IPS DF 6.9 (cell line): ENCODE results near the gene CCSER1.
"Not testable (repeated sequence)": the region's sequence is repeated elsewhere in the genome, so short reads cannot be mapped to it uniquely, and the experiment has no call there.

ENCODE experiments used
- DNase-seq: peaks from one replicate; pipeline ENCODE4 v3.0.0-alpha.2; 2013; ENCODE audit warnings: low read depth, low spot score
- H3K27ac ChIP-seq: one replicate; pipeline ENCODE4 v1.5.1; 2013; ENCODE audit warnings: low read length, control low read depth
- H3K27me3 ChIP-seq: 2 replicates; pipeline ENCODE4 v1.6.1; 2013; ENCODE audit warnings: mild to moderate bottlenecking, low read length; ENCODE audit not compliant: control insufficient read depth, insufficient read depth
- H3K36me3 ChIP-seq: 2 replicates; pipeline ENCODE4 v1.6.1; 2013; ENCODE audit warnings: low read length; ENCODE audit not compliant: control insufficient read depth, insufficient read depth
- H3K4me1 ChIP-seq: 2 replicates; pipeline ENCODE4 v1.6.1; 2013; ENCODE audit warnings: low read length; ENCODE audit not compliant: control insufficient read depth, insufficient read depth
- H3K4me3 ChIP-seq: 2 replicates; pipeline ENCODE4 v1.5.1; 2013; ENCODE audit warnings: mild to moderate bottlenecking, low read length
- H3K9me3 ChIP-seq: 2 replicates; pipeline ENCODE4 v1.6.1; 2013; ENCODE audit warnings: low read length, inconsistent platforms; ENCODE audit not compliant: control insufficient read depth, insufficient read depth
- WGBS: extraction: QIAGEN DNeasy Blood & Tissue Kit; methylation state at CpG from one replicate; pipeline ENCODE4 v1.1.7; 2013; ENCODE audit warnings: mixed read lengths, missing lambda C conversion rate; ENCODE audit not compliant: insufficient read length, insufficient coverage; 5-methylcytosine and 5-hydroxymethylcytosine counted together

The CCSER1 gene

DNA sequence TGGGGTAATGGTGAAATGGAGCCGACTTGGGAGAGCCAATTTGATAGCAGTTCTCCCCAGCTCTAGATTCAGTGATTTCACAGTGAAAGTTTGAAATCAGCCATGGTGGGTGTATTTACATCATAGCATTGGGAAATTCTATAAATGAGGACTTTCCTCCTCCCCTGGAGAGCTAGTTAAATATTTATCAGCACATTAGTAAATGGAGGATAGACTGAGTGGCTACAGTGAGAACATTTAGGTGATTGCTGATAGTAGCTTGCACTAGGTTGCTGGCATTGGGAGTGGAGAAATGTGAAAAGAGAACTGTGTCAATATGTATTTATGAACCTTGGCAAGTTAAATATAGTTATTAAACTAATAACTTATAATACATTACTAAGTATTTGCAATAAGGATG, 347.3 kb downstream of the CCSER1 start:
- Histone ChIP-seq H3K9me3 (no peaks in the 10 kb centered on the region), H3K4me3 (no peak overlapping the region), H3K36me3 (no peaks in the 10 kb centered on the region), H3K27ac (no peak overlapping the region), H3K27me3 (no peaks in the 10 kb centered on the region), H3K4me1 (no peaks in the 10 kb centered on the region)
- no CpG with 5 or more reads among the region's 1 CpG for WGBS
- DNase-seq: no peak

DNA sequence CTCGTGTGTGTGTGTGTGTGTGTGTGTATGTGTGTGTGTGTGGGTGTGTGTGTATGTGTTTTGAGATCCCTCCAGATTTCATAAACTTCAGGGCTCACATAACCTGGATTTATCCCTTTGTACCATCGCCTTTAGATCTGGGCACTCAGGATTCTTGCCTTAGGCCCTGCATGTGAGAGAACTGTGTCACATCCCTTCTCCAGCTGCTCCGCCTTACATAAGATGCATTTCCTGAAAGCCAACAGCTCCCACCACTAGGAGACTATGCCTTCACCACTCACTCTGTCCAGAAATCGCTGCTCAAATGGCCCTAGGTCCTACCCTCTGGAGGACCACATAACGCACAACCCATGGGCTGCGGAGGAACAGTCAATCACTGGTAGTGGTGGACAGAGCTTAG, 348.8 kb downstream of the CCSER1 start:
- H3K36me3 ChIP-seq: no peaks in the 10 kb centered on the region
- H3K27ac ChIP-seq: no peak overlapping the region
- no CpG with 5 or more reads among the region's 6 CpGs for WGBS

DNA sequence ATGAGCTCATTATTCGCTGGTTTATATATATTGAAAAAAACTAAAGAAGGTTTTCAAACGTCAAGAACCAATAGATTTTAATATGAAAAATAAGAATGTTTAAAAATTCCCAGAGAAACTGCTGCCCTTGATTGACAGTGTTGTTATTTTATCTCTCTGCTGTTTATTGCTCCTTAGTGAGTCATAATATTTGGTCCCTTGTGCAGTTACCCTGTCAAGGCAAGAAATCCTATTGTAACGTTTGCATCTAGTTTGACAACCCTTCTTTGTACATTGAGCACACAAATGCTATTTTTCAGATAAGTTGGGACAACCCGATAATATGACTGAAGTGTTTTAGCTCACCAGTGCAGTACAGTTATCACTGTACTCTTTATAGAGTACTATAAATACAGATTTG, 349.4 kb downstream of the CCSER1 start:
- Histone ChIP-seq H3K27ac (no peak overlapping the region), H3K4me1 (no peaks in the 10 kb centered on the region), H3K4me3 (no peak overlapping the region), H3K36me3 (no peaks in the 10 kb centered on the region), H3K27me3 (no peaks in the 10 kb centered on the region), H3K9me3 (no peaks in the 10 kb centered on the region)
- WGBS: no CpG with 5 or more reads among the region's 4 CpGs
- DNase-seq: no peak

More for the DNA sequence above, 348.8 kb downstream of the CCSER1 start:
- Histone ChIP-seq H3K9me3 (no peaks in the 10 kb centered on the region), H3K4me3 (no peak overlapping the region), H3K4me1 (no peaks in the 10 kb centered on the region), H3K27me3 (no peaks in the 10 kb centered on the region)
- DNase-seq: no peak

DNA sequence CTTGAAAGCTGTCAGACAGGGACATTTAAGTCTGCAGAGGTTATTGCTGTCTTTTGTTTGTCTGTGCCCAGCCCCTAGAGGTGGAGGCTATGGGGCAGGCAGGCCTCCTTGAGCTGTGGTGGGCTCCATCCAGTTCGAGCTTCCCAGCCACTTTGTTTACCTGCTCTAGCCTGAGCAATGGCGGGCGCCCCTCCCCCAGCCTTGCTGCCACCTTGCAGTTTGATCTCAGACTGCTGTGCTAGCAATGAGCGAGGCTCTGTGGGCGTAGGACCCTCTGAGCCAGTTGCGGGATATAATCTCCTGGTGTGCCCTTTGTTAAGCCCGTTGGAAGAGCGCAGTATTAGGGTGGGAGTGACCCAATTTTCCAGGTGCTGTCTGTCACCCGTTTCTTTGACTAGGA, 357.7 kb downstream of the CCSER1 start:
- not testable (repeated sequence) for H3K9me3 ChIP-seq, H3K27me3 ChIP-seq, H3K36me3 ChIP-seq, H3K4me3 ChIP-seq, H3K27ac ChIP-seq, DNase-seq, H3K4me1 ChIP-seq
- WGBS: no CpG with 5 or more reads among the region's 9 CpGs

DNA sequence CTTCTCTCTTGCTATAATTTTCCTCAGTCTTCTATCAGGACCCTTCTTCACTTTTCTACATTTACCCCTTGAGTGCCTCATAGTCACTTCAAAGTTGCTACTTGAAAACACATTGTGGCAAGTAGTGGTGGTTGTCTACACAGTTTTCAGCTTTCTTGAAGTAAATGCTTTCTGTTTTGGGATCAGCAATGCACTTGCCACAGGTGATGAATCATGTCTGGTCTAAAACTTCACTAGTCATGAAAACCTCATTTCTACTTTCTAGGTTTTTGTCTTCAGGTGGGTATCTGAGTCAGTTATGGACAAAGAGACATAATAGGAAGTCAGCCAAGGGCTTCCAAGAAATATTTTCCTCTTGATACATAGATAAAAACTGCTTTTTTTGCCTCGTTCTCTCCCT, 359.2 kb downstream of the CCSER1 start:
- H3K9me3 ChIP-seq: no peaks in the 10 kb centered on the region
- whole genome bisulfite sequencing: no CpG with 5 or more reads among the region's 1 CpG

DNA sequence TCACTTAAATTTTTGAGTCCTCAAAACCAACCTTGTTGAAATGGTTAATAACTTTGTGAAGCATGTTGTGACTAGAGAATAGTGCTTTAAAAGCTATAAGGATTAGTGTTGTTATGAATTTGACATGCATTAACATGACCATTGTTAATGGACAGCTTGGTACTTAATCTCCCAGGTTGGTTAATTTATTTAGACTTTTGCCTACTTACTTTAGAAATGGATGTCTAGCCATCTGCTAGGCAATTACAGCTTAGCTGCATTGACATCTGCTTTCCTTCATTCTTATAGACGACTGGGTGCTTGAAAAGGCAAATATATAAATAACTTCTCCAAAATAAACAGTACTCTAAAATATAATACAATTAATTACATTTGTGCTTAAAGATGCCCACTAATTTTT, 368.0 kb downstream of the CCSER1 start:
- Histone ChIP-seq H3K4me3 (no peak overlapping the region), H3K36me3 (no peaks in the 10 kb centered on the region), H3K9me3 (no peaks in the 10 kb centered on the region; the same call in 1 of the 2 replicates), H3K27ac (no peak overlapping the region), H3K4me1 (no peaks in the 10 kb centered on the region), H3K27me3 (no peaks in the 10 kb centered on the region)
- DNase-seq: no peak
- no CpG with 5 or more reads among the region's 1 CpG for WGBS

More for the DNA sequence above, 359.2 kb downstream of the CCSER1 start:
- Histone ChIP-seq H3K4me1 (no peaks in the 10 kb centered on the region), H3K4me3 (no peak overlapping the region), H3K36me3 (0 out of 2 replicates have a peak, but pooled peaks cover 2% of the 10 kb centered on the region), H3K27me3 (no peaks in the 10 kb centered on the region), H3K27ac (no peak overlapping the region)
- DNase-seq: no peak

DNA sequence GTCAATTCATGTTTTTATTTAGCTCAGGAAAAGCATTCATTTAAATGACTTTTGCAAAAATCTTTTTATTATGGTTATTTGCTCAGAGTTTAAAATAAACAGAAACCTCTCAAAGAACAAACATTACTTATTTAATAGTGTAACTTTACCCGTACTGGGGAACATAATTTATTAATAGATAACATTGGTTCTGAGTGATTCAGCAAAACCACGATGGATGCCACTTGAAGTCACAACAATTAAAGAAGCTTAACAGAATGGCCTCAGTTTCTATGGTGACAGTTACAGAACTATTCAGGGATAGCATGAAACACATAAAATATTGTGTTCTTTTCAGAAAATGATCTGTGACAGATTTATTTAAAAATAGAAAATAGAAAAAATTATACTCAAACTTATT, 368.7 kb downstream of the CCSER1 start:
- H3K27ac ChIP-seq: no peak overlapping the region
- H3K27me3 ChIP-seq: no peaks in the 10 kb centered on the region
- WGBS: no CpG with 5 or more reads among the region's 2 CpGs
- H3K9me3 ChIP-seq: no peaks in the 10 kb centered on the region; the same call in 1 of the 2 replicates
- H3K4me1 ChIP-seq: no peaks in the 10 kb centered on the region
- no peaks in the 10 kb centered on the region for H3K36me3 ChIP-seq
- DNase-seq: no peak
- H3K4me3 ChIP-seq: no peak overlapping the region

DNA sequence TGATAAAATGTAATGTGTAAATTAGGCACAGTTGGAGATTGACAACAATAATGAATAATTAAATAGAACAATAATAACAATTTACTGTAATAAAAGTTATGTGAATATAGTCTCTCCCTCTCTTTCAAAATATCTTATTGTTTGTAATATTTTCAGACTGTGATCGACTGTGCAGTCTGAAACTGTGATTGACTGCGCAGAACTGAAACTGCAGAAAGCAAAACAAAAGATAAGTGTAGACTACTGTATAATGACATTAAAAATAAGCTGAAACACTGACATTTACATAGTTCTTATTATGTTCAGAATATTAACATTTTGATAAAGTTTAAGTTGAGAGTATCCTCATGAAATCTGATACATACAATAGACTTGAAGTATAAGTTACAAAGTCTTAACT, 371.0 kb downstream of the CCSER1 start:
- Histone ChIP-seq H3K27me3 (no peaks in the 10 kb centered on the region), H3K4me1 (no peaks in the 10 kb centered on the region), H3K27ac (no peak overlapping the region), H3K9me3 (no peaks in the 10 kb centered on the region; the same call in 1 of the 2 replicates), H3K4me3 (no peak overlapping the region), H3K36me3 (no peaks in the 10 kb centered on the region)
- WGBS: no CpG with 5 or more reads among the region's 2 CpGs
- no peak for DNase-seq

DNA sequence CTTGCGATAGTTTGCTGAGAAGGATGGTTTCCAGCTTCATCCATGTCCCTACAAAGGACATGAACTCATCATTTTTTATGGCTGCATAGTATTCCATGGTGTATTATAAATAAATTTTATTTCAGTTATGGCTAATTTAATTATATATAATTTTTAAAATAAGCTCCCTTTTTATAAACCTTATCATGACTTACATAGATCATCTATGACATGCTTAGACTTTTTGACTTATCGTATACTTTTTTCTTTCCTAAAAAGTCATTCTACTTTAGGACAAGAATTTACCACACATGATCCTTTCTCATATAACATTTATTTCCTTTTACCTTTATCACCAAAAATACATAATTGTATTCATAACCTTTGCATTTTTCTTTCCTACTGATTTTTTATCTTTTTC, 376.5 kb downstream of the CCSER1 start:
- H3K36me3 ChIP-seq: no peaks in the 10 kb centered on the region
- no peaks in the 10 kb centered on the region for H3K27me3 ChIP-seq
- H3K4me3 ChIP-seq: no peak overlapping the region
- peaks cover 2% of the 10 kb centered on the region; the same call in 1 of the 2 replicates for H3K9me3 ChIP-seq
- DNase-seq: no peak
- no peaks in the 10 kb centered on the region for H3K4me1 ChIP-seq
- H3K27ac ChIP-seq: no peak overlapping the region
- no CpG with 5 or more reads among the region's 2 CpGs for WGBS

DNA sequence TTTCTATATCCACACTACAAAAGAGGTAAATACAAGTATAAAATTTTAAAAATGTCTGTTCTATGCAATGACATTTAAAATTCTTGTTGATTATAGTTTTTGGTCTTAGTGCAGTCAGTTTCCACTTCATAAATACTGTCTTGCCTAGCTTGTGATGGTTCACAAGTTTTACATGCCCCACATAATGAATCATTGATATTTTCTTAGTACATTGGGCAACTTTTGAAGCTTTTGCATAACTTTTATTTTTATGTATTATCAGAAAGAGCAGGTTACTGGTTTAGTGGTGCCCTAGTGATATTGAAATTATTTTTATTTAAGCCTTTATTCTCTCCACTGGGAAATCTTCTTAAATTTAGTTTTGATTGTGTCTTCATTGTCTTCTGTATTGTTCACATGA, 388.0 kb downstream of the CCSER1 start:
- no peaks in the 10 kb centered on the region for H3K4me1 ChIP-seq
- no peak for DNase-seq
- no peak overlapping the region for H3K4me3 ChIP-seq

DNA sequence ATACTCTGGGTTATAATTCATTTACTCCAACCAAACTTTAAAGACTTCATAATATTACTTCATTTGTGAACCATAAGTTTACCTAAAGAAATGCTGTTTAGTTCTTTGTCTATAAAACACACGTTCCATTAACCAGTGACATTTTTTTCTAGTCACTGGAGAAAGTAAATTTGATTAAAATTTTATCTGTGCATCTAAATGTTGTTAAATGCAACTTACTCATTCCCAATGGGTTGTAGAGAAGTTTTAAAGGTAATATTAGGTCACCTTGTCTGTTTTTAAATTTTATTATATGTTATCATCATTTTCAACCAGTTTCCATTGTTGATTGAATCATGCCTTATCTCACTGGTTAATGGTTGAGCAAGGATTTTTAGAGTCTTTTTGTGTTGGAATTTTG, 401.4 kb downstream of the CCSER1 start:
- Histone ChIP-seq H3K9me3 (no peaks in the 10 kb centered on the region; the same call in 1 of the 2 replicates), H3K27ac (no peak overlapping the region), H3K27me3 (no peaks in the 10 kb centered on the region), H3K4me3 (no peak overlapping the region), H3K36me3 (no peaks in the 10 kb centered on the region), H3K4me1 (no peaks in the 10 kb centered on the region; the same call in 1 of the 2 replicates)
- no CpG with 5 or more reads among the region's 1 CpG for WGBS
- no peak for DNase-seq

More for the DNA sequence above, 388.0 kb downstream of the CCSER1 start:
- Histone ChIP-seq H3K9me3 (no peaks in the 10 kb centered on the region), H3K36me3 (no peaks in the 10 kb centered on the region), H3K27ac (no peak overlapping the region), H3K27me3 (no peaks in the 10 kb centered on the region)
